Activated gamma-delta T cell treated with anti-CD3 and anti-CD28 coated beads, Interleukin-2, amount 50 U/mL, for 16 hours (primary cell): ENCODE results near the gene MATN4.

Experiments
- DNase-seq: peaks from one replicate; pipeline ENCODE4 v3.0.0-alpha.2; 2020; ENCODE audit warnings: low read depth

MATN4 gene

DNA sequence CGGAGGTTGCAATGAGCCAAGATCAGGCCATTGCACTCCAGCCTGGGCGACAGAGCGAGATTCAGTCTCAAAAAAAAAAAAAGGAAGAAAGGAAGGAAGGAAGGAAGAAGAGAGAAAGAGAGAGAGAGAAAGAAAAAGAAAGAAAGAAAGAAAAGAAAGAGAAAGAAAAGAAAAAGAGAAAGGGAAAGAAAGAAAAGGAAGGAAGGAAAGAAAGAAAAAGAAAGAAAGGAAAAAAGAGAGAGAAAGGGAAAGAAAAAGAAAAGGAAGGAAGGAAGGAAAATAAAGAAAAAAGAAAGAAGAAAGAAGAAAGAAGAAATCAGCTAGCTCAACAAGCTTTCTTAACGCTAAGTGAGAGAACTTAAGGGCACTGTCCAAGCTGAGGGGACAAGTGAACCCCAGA lies 7.6 kb upstream of the MATN4 start:
- DNase-seq = no peak

DNA sequence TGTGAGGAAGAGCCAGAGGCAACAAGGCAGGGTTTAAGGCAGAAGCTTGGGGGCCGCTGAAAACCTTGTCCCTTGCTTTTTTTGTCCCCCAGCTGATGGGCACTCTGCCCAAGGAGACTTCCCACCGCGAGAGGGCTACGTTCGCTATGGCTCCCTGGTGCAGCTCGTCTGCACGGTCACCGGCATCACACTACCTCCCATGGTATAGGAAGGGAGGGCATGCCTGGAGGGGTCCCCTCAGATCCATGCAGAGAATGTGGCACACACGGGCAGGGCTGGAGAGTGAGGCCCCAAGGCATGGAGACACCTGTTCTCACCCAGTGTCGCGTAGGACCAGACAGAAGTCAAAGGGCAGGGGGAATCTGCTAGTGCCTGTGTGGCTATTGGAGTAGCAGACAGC lies 5.8 kb upstream of the MATN4 start:
- no peak for DNase-seq

DNA sequence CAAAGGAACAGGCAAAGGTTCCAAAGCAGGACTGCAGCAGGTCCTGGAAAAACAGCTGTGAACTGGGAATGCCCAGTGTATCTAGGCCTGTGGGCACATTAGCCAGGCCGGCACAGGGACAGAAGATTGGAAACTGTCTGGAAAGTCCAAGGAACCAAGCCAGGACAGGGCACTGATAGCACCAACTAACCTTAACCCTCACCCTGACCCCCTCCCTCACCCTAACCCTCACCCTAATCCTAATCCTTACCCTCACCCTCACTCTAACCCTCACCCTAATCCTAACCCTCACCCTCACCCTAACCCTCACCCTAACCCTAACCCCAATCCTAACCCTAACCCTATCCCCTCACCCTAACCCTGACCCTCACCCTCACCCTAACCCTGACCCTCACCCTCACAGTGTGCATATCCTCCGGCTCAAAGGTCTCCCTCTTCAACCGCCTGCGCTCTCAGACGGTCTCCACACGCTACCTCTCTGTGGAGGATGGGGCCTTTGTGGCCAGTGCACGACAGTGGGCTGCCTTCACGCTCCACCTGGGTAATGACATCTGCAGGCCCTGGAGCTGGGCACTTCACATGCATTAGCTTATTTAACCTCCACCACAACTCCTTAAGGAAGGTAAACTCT lies 5.1 kb upstream of the MATN4 start:
- DNase-seq = no peak

DNA sequence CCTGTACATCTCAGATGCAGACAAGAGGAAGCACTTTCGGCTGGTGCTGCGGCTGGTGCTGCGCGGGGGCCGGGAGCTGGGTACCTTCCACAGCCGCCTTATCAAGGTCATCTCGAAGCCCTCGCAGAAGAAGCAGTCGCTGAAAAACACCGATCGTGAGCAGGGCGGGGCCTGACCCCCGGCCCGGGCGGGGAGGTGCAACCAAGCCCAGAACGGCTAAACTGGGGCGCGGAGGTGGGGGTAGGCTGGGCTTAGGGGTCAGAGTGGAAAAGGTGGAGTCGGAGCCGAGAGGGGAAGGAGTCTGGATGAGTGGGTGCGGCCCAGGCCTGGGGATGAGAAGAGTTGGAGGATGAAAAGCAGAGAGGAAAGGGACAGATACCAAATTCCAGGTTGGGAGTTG lies 4.1 kb upstream of the MATN4 start:
- no peak for DNase-seq

DNA sequence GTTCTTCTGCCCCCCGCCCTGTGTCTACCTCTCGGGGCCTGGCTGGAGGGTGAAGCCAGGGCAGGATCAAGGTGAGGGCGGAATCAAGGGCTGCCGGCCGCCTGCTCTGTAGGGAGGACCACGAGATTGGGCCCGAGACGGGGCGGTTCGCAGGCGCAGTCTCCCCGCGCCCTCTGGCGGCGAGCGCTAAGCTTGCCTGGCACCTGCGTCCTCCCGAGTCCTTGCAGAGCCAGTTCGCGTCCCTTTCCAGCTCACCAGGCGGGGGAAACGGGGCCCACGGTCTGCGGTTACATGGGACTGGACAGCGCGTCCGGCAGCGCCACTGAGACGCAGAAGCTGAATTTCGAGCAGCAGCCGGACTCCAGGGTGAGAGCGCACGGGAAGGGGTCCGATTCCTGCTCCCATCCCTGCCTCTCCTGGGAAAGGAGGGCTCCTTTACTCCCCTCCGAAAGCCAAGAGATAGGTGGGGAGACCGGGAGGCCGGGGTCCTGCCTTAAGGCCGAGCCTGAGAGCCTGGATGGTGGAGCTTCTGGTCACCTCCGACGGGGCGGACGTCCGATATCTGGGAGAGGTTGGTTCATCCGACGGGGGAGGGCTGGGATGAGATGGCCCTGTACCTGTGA lies 3.6 kb upstream of the MATN4 start:
- DNase-seq = peak; percentile 24

DNA sequence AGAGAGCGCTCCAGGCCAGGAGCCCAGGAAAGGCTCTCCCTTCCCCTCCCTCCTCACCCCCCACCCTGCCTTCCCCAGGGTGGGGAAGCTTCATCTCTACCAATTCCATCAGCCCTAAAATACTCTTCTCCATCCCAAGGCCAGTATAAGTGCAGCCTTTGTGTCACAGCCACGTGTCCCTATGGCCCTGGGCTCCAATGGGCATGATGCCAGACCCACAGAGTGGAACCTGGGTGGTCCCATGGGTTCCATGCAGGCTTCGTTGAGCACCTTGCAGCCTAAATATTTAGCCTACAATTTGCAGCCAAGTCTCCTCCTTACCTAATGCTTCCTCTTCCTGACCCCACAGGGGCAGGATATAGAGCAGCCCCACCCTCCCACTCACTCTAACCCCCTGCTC lies 976 bp upstream of the MATN4 start:
- DNase-seq = no peak

DNA sequence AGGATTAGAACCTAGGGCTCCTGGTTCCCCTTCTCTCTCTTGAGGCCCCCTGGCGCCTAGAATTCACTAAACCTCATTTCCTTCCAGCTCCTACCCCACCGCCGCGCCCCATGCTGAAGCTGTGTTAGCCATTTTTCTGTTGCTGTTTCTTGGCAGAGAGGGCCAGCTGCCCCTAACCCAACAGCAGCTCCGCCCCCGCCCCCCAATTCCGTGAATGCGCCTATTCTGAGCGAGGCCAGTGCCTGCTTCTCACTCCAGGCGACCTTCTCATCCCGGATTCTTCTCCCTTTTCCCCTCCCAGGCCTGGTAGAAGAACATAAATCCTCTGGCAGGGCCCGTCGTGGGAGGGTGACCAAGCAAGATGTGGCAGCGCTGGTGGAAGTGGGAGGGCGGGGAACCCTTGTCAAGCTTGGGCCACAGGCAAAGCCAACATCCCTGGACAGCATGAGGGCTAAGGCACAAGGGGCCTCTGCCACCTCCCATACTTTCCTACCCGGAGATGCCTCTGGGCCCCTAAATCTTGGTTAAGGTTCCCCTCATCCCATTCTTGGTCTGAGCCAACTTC lies 941 bp downstream of the MATN4 start:
- DNase-seq = no peak

DNA sequence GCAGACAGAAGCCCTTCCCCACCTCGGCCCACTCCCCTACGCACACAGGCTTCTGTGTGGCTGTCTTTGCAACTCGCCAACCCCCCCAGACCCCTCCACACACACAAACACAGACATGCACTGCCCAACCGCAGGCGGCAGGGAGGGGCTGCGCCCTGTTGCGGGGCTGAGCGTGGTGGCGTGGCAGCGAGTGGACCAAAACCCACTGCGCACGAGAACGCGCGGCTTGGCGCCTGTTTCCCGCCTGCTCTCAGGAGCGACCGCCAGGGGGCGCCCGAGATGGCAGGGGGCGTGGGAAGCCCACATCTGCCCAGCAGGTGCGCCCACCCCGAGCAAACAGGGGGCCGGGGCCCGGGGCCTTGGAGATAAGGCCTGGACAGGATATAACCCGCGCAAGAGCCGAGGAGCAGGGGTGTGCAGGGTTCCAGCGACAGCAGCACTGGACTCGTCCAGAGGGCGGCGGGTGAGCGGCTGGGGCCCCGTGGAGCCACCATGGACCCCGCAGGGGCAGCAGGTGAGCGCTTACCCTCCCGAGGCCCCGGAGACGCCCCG lies 1.6 kb downstream of the MATN4 start, which contains the start of gene RBPJL:
Gene RBPJL, plus strand, starts transcription at position 410 of the 552 bp plus-strand sequence. Its CDS starts 83 bp downstream, at position 493.
- peak; percentile 21 for DNase-seq

DNA sequence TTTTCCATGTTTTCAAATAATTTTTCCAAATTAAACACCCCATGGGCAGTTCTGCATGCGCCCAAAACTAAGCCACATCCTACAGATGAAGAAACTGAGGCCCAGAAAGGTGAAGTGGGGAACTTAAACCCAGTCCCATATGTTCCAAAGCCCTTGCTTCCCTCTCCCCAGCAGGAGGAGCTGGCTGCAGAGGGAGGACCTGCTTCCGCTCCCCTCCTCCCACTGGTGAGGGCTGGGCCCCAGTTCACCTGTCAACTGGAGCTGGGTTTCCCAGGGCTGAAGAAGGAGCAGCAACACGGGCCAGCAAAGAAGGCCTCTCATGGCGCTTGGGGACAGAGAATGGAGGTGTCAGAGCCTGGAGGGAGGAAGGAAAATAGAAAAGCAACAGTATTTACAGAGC lies 2.8 kb downstream of the MATN4 start:
- no peak for DNase-seq

DNA sequence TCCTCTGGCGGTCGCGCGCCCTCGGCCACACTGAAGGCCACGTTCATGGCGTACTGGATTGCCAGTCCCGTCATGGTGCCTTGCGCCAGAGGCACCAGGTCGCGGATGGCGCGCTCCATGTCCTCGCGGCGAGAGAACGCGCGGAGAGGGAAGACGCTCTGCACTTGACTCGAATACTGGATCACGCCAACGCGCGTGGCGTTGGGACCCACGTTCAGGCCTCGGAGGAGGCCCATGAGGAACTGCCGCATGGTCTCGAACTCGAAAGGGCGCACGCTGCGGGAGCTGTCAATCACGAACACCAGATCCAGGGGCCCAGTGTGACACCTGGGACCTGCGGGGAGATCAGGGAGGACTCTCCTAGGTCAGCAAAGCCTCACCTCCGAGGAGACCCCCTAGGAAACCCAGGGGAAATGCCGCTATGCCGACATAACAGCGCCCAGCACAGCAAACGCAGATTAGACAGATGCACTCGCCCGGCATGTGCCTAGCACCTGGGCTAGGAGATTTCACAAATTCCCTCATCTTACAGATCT lies 3.6 kb downstream of the MATN4 start:
- DNase-seq = no peak

DNA sequence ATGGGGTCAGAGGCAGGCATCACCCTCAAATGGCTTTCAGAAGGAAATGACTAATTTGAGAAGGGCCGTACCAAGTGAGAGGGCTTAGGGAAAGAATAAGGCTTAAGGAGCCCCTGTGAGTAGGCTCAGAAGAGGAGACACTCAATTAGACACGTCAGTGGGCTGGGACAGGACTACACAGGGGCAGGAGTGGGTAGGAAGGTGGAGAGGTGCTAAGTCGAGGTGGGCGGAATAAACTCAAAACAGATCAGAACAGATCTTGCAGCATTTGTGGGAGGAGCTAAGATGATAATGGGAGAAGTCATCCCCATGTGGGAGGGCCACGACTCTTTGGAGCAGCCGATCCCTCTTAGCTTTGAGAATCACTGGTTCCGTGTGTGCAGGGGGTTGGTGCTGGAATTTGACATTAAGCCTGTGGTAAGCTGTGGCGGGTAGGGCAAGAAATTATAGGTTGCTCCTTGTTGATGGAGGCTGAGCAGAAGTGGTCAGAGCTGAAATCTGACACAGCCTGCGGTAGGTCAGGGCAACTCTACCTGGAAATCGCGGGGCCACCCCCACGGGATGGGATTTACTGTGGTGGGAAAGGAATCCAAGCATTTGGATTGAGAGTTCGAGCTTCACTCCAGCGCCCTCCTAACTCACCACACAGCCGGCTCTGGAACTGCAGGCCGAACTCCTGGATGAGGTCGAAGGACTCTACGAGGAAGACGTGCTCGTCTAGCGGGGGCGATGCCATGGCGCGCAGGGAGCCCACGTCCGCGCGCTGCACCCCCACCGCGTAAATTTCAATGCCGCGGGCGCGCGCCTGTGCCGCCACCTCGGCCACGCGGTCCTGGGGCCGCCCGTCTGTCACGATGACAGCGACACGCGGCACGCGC lies 4.3 kb downstream of the MATN4 start:
- no peak for DNase-seq

DNA sequence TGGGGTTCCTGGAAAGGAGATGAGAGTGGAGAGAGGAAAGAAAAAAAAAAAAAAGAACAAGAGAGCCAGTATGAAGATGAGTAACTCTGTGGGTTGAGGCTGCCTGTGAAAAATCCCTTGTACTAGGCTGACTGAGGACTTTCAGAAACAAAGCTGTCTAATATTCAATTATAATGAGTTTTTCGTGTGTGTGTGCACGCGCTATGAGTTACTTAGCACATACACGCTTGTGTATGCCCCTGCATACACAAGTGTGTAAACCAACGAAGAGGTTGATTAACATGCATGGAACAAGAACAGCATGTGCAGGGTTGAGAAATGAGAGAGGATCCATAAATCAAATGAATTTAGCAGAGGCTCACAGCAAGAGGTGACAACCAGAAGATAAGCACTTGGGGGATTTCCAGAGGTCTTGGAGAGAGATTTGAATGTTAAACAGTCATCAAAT lies 6.3 kb downstream of the MATN4 start:
- no peak for DNase-seq

DNA sequence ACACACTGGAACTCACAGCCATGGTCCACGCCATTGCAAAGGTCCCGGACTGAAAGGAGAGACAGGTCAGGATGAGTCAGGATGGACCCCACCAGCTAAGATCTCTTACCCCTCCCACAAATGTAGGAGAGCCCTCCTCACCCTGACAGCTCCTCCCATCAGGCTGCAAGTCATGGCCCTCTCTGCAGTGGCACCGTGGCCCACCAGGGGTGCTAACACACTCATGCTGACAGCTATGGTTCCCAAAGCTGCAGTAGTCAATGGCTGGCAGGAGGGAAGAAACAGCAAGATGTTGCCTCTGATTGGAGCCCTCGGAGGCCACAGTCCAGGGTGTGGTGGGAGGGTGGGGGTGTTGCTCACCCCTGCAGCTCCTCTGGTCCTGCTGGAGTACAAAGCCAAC lies 7.1 kb downstream of the MATN4 start:
- no peak for DNase-seq

DNA sequence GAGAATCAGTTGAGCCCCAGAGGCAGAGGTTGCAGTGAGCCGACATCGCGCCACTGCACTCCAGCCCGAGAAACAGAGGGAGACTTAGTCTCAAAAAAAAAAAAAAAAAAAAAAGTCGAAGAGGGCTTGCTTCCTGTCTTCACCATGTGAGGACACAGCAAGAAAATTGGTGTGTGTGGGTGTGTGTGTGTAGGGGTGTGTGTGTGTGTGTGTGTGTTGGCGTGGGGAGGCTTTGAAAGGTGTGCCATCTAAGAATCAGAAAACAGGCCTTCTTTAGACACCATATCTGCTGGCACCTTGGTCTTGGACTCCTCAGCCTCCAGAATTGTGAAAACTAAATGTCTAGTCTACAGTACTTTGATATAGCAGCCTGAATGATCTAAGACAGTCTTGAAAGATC lies 8.3 kb downstream of the MATN4 start:
- no peak for DNase-seq

DNA sequence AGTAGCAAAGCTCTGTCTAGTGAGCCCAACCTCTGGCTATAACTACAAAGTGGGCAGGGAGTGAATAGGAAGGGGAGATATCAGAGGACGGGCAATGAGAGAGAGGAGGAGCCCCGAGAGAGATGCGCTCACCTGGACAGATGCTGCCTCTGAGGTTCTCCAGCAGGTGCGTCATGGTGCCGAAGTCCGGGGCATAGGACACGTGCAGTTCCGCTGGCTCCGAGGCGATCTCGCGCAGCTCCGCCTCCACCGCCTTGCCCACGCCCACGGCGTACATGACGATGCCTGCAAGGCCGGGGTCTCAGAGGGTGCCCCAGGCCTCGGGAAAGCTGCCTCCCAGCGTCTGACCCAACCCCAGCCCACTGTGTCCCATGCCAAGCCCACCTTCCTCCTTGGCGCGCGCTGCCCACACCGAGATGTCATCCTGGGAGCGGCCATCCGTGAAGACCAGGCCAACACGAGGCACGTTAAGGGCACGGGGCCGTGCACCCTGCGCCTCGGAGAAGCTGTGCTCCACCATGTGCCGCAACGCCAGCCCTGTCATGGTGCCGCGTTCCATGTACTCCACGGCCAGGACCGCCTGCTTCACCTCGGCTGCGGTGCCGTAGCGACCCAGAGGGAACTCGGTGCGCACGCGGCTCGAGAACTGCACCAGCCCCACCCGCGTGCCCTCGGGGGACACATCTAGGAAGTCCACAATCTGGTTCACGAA lies 10.2 kb downstream of the MATN4 start:
- no peak for DNase-seq

DNA sequence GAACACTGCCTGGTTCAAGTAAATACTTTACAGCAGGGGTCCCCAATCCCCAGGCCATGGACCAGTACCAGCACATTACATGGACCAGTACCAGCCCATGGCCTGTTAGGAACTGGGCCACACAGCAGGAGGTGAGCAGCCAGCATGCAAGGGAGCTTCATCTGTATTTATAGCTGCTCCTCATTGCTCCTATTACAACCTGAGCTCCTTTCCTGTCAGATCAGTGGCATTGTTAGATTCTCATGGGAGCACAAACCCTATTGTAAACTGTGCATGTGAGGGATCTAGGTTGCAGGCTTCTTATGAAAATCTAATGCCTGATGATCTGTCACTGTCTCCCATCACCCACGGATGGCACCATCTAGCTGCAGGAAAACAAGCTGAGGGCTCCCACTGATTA lies 13.4 kb downstream of the MATN4 start:
- DNase-seq = no peak

DNA sequence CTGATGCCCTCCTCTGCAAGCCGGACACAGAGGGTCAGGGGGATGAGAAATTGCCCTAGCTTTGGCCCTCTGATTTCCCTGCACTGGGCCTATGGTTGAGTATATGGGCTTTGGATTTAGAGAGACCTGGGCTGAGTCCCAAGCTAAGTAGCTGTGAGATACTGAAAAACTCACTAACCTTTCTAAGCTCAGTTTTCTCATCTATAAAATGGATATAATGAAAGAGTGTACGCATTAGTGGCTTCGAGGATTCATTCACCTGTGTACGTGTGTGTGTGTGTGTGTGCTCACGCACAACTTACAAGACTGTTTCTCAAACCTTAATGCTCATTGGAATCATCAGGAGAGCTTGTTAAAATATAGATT lies 14.1 kb downstream of the MATN4 start:
- no peak for DNase-seq

DNA sequence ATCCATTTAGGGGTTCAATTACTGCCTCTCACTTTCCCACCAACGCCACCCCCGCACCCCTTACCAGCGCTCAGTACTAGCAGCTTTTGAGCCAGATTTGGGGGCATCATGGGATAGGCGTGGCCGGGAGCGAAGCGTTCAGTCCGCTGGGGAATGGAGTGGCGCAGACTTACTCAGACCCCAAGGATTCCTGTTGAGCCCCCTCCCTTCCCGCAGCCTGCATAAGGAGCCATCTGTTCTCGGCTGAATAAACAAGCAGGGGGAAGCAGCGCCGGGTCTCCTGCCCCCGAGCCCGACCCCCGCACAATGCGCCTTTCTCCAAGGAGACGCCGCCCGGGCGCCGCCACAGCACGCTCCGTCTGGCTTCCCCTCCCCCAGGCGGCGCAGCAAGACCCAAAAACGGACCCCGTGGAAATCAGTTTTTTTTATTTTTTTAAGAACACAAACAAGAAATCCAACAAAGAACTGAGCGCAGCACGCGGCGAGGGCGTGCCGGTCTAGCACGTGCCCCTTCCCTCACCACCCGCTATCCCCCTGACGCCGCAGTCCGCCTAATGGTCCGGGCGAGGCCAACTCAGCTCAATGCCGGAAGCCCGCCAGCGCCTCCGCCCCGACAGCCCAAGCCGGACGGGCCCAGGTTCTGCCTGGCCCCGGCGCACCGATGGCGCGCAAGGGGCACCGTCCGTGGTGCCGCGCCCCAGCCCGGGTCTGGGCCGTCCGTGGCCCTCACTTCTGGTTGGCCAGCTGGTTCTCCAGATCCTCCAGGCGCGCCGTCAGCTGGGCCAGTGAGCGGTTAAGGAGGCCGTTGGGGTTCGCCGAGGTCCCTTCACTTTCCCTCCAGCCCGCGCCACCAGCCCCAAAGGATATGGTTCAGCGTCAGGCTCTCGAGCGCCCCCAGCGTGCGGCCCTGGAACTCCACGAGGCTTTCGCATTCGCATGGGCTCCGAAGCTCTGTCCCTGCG lies 14.8 kb downstream of the MATN4 start:
- peak; percentile 73 for DNase-seq

DNA sequence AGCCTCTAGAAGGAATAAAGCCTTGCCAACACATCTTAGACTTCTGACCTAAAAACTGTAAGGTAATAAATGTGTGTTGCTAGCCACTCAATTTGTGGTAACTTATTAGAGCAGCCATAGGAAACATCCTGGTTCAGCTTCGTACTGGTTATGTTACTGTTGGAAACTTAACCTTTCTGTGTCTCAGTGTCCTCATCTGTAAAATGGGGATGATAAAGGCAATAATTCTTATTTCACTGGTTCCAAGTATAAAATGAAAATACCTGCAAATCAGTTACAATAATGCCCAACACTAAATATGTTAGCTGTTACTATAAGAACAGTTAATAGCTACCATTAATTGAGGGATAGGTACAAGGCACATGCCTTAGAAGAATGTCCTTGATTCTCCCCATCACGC lies 15.8 kb downstream of the MATN4 start:
- DNase-seq = no peak

DNA sequence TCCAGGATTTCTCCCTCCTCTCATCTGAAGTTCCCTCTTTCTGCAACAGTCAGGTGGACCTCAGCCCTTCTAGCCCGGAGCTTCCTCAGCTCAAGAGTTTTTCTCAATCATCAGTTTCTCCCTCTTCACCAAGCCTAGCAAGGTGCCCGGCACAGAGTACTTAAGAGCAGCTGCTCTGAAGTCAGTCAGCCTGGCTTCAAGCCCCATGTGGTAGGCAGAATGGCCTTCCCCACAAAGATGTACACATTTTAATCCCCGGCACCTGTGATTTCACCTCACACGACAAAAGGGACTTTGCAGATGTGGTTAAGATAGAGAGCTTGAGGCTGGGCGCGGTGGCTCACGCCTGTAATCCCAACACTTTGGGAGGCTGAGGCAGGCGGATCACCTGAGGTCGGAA lies 16.6 kb downstream of the MATN4 start:
- no peak for DNase-seq
